Body of pancreas (tissue), 4 donors: ENCODE measurements around the gene SLC38A3. TPM values are rescaled to one million over a fixed set of nuclear protein-coding genes. Genes with fewer than 3 reads are reported as not detected.

Source experiments
- ATAC-seq: fragments of 150-250 bp; one replicate; pipeline ENCODE4 v1.9.1; 2016
- DNase-seq, 4 donors: peaks; one replicate each; pipeline ENCODE4 v3.0.0-alpha.2; 2019
- H3K27ac ChIP-seq, 4 donors: fragments of 200-600 bp; sonication (generic); 1 replicate in 3 of 4; 2 replicates in 1 of 4; pipeline versions ENCODE4 v1.5.1 to v1.6.1; 2016 to 2019; ENCODE audit warnings: mild to moderate bottlenecking in 1 of 4, mixed read lengths in 1 of 4, moderate library complexity in 1 of 4
- H3K27me3 ChIP-seq, 2 donors: fragments of 200-600 bp; sonication (generic); one replicate each; pipeline ENCODE4 v1.6.0; 2016; ENCODE audit warnings: mild to moderate bottlenecking in 1 of 2
- H3K36me3 ChIP-seq, 2 donors: fragments of 200-600 bp; sonication (generic); replicated peaks in 1 of 2; 2 replicates each; pipeline ENCODE4 v1.5.1; 2016; ENCODE audit warnings: low read depth in 2 of 2; ENCODE audit not compliant: insufficient read depth in 1 of 2
- H3K4me1 ChIP-seq: fragments of 200-600 bp; sonication (generic); one replicate; pipeline ENCODE4 v1.6.0; 2016
- H3K4me3 ChIP-seq, 2 donors: fragments of 200-600 bp; sonication (generic); 1 replicate in 1 of 2; 2 replicates in 1 of 2; pipeline ENCODE4 v1.5.1; 2016 to 2019
- H3K9me3 ChIP-seq, 3 donors: fragments of 200-600 bp; sonication (generic); 1 replicate in 2 of 3; 2 replicates in 1 of 3; pipeline ENCODE4 v1.5.1; 2016
- POLR2A ChIP-seq, 3 donors: fragments of 450-650 bp; IDR thresholded peaks; one replicate each; pipeline ENCODE4 v1.6.1; 2016; ENCODE audit warnings: antibody characterized with exemption in 3 of 3, mild to moderate bottlenecking in 2 of 3
- whole genome bisulfite sequencing, 2 donors: methylation state at CpG; one replicate each; pipeline ENCODE4 v1.1.5; 2017; 5-methylcytosine and 5-hydroxymethylcytosine counted together
- intact Hi-C: fragments of 100-400 bp; cut with DNase I; formaldehyde crosslinking; loops from one replicate; pipeline ENCODE4 v1.15.1; 2023
- total RNA-seq, 2 donors: library from RNA; depleted of rRNA; stranded (reverse); fragments of >200 nt; gene quantifications; one replicate each; pipeline ENCODE4 v1.1.0, GENCODE V29; 2016
- TF ChIP-seq, protein P1 (sequence below), 7 experiments: fragments of 450-650 bp in 4 of 7; fragments of 200-600 bp in 3 of 7; sonication (generic) in 3 of 7; IDR thresholded peaks; one replicate each; pipeline ENCODE4 v1.5.1; 2016 to 2019; ENCODE audit warnings: antibody characterized with exemption in 7 of 7

SLC38A3 gene
- total RNA-seq, 2 donors from 2014 or later, result 4.6 to 48.0 TPM

DNA sequence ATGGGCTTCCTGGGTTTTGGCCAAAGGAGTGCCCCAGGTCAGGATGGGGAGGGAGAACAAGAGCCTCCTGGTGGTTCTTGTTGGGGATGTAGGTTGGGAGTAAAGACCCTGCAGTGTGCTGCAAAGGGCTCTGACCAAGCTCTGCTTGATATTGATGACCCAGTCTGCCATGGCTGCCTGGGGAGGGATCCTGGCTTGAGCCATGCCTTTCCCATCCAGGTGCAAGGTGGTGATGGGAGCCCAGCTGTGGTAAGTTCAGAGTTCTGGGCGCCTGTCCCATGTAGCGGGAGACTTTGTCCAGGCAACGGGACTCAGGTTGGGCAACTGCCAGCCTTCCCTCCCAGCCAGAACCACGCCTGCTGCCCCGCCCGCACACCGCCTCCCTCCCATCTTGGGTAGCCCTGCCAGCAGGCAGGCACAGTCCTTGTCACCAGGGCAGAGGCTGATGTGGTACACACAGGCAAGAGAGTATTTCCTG, 33.5 kb downstream of the SLC38A3 start:
- TF ChIP-seq, protein P1, sequence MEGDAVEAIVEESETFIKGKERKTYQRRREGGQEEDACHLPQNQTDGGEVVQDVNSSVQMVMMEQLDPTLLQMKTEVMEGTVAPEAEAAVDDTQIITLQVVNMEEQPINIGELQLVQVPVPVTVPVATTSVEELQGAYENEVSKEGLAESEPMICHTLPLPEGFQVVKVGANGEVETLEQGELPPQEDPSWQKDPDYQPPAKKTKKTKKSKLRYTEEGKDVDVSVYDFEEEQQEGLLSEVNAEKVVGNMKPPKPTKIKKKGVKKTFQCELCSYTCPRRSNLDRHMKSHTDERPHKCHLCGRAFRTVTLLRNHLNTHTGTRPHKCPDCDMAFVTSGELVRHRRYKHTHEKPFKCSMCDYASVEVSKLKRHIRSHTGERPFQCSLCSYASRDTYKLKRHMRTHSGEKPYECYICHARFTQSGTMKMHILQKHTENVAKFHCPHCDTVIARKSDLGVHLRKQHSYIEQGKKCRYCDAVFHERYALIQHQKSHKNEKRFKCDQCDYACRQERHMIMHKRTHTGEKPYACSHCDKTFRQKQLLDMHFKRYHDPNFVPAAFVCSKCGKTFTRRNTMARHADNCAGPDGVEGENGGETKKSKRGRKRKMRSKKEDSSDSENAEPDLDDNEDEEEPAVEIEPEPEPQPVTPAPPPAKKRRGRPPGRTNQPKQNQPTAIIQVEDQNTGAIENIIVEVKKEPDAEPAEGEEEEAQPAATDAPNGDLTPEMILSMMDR (IDR thresholded peaks at IDR 0.05), result no peak
- TF ChIP-seq POLR2A (IDR thresholded peaks at IDR 0.05), result no peak
- WGBS, 2 donors, result 0 to 4% methylated on average over 6 to 7 of the region's 7 CpGs
- H3K36me3 ChIP-seq, result no peaks in the 10 kb centered on the region
- peaks cover 69% of the 10 kb centered on the region for H3K4me1 ChIP-seq
- H3K4me3 ChIP-seq, result no peak overlapping the region
- H3K27ac ChIP-seq, result peak overlapping the region; percentile 48 to 87 (median 80)
- ATAC-seq (peak; percentile 62), DNase-seq (peak; percentile 96 to 98 (median 97))
- H3K27me3 ChIP-seq, result no peaks in the 10 kb centered on the region
- intact Hi-C loops, result no loop called here
- no peaks in the 10 kb centered on the region for H3K9me3 ChIP-seq

DNA sequence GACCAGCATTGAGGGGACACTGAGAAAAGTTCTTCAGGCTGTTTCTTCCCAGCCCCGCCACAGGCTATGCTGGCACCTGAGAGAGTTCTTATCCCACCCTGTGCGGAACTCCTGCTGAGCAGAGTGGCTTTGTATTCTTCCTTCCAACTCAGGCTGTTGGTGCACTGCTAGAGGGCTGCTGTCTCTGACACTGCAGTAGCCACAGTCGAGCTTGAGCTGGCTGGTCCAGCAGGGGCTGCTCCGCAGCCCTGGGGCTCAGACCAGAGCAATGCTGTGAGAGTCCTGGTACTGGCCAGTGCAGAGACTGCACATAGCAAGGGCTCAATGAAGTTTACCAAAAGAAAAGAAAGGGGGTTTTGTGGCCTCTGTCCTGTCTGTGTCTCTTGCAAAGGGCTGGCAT, 34.6 kb downstream of the SLC38A3 start:
- intact Hi-C loops, result no loop called here
- H3K27ac ChIP-seq, result peak overlapping the region in 3 of 4 donors; percentile 76 to 87 (median 84)
- no peak for ATAC-seq
- no peaks in the 10 kb centered on the region for H3K27me3 ChIP-seq
- TF ChIP-seq, protein P1 (IDR thresholded peaks at IDR 0.05), result no peak
- TF ChIP-seq POLR2A (IDR thresholded peaks at IDR 0.05), result no peak
- H3K4me1 ChIP-seq, result peaks cover 69% of the 10 kb centered on the region
- DNase-seq, result no peak
- H3K36me3 ChIP-seq, result no peaks in the 10 kb centered on the region
- WGBS, 2 donors, result 73 to 90% methylated on average over 3 to 4 of the region's 4 CpGs
- H3K4me3 ChIP-seq, result no peak overlapping the region
- no peaks in the 10 kb centered on the region for H3K9me3 ChIP-seq

GRCh38 chr3:50241163-50241562, 36.1 kb downstream of the SLC38A3 start:
- DNase-seq (no peak), ATAC-seq (no peak)
- peak overlapping the region in 2 of 4 donors; percentile 74 to 80 for H3K27ac ChIP-seq
- H3K27me3 ChIP-seq, result no peaks in the 10 kb centered on the region
- H3K9me3 ChIP-seq, result no peaks in the 10 kb centered on the region
- intact Hi-C loops, result no loop called here
- no peak for TF ChIP-seq POLR2A (IDR thresholded peaks at IDR 0.05)
- TF ChIP-seq, protein P1 (IDR thresholded peaks at IDR 0.05), result no peak
- no peaks in the 10 kb centered on the region for H3K36me3 ChIP-seq
- H3K4me3 ChIP-seq, result no peak overlapping the region
- WGBS, 2 donors, result 70 to 78% methylated on average over 1 to 4 of the region's 4 CpGs
- peaks cover 73% of the 10 kb centered on the region for H3K4me1 ChIP-seq

DNA sequence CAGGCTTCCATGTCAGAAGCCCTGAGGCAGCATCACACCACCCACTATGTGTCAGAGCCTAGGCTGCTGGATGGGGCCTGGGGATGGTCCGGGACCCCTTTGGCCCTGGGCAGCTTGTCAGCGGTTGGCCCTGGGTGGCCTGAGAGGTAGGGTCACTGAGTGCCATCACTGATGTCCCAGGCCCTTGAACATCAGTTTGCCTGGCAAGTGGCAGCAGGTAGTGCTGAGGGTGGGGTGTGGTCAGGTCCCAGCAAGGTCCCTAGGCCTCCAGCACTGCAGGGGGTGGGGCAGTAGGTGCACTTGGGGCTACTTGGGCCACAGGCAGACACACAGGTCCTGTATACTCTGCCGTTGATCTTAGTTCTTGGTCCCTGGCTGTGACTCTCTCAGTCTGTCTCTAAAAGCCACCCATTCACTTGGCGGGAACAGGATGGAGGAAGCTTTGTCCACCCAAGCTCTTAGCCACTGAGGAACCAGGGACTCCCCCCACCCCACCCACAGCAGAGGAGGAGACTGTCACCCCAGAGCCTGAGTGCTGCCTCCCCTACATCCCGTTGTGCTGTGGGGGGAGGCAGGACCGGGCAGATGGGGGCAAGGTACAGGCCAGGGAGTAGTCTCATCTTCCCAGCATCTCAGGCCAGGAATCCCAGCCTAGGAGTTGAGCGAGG, 36.8 kb downstream of the SLC38A3 start:
- H3K36me3 ChIP-seq, result no peaks in the 10 kb centered on the region
- 56 to 65% methylated on average over 6 to 7 of the region's 7 CpGs for WGBS, 2 donors
- no peak for ATAC-seq
- intact Hi-C loops, result no loop called here
- peak overlapping the region in 2 of 4 donors; percentile 74 to 80 for H3K27ac ChIP-seq
- DNase-seq, result no peak
- H3K27me3 ChIP-seq, result no peaks in the 10 kb centered on the region
- TF ChIP-seq POLR2A (IDR thresholded peaks at IDR 0.05), result no peak
- TF ChIP-seq, protein P1 (IDR thresholded peaks at IDR 0.05), result no peak
- H3K9me3 ChIP-seq, result no peaks in the 10 kb centered on the region
- no peak overlapping the region for H3K4me3 ChIP-seq
- peaks cover 74% of the 10 kb centered on the region for H3K4me1 ChIP-seq

GRCh38 chr3:50242381-50242770, 37.3 kb downstream of the SLC38A3 start:
- H3K4me1 ChIP-seq, result peaks cover 69% of the 10 kb centered on the region
- no peak overlapping the region for H3K4me3 ChIP-seq
- H3K27ac ChIP-seq, result peak overlapping the region in 3 of 4 donors; percentile 38 to 80 (median 74)
- no peak for DNase-seq
- TF ChIP-seq, protein P1 (IDR thresholded peaks at IDR 0.05), result no peak
- no peak for TF ChIP-seq POLR2A (IDR thresholded peaks at IDR 0.05)
- H3K36me3 ChIP-seq, result no peaks in the 10 kb centered on the region
- no peak for ATAC-seq
- WGBS, 2 donors, result 58 to 76% methylated on average over 2 to 3 of the region's 3 CpGs
- intact Hi-C loops, result no loop called here
- H3K9me3 ChIP-seq, result no peaks in the 10 kb centered on the region
- H3K27me3 ChIP-seq, result no peaks in the 10 kb centered on the region
